Adrenal gland (tissue), 5 donors: ENCODE data around the gene CA7.

Experiments
- POLR2A ChIP-seq, 2 donors: fragments of 450-650 bp; IDR thresholded peaks; one replicate each; pipeline ENCODE4 v1.6.1; 2017; ENCODE audit warnings: antibody characterized with exemption in 2 of 2, mild to moderate bottlenecking in 2 of 2, moderate library complexity in 1 of 2
- TF ChIP-seq, protein P1 (sequence below), 6 experiments: fragments of 450-650 bp in 4 of 6; fragments of 200-600 bp in 2 of 6; sonication (generic) in 1 of 6; IDR thresholded peaks; 1 replicate in 5 of 6; 2 replicates in 1 of 6; pipeline versions ENCODE4 v1.5.1 to v1.8.0; 2016 to 2021; ENCODE audit warnings: antibody characterized with exemption in 6 of 6, mild to moderate bottlenecking in 2 of 6, moderate library complexity in 1 of 6
- donor health status: DM: no; HTN: no; CAD: no.

DNA sequence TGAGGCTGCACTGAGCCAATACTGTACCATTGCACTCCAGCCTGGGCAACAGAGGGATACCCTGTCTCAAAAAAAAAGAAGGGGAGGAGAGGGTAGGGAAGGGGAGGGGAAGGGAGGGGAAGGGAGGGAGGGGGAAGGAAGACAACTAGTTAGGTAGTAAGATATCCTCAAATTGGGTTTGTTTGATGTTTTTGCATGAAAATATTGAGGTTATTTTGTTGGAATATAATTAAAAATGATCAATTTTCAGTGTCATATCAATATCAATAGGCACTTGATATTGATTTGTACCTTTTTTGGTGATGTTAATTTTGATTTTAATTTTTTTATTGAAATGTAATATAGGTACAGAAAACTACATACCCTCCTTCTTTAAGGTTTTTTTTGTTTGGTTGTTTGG is 19.5 kb downstream of the CA7 start:
- TF ChIP-seq, protein P1, sequence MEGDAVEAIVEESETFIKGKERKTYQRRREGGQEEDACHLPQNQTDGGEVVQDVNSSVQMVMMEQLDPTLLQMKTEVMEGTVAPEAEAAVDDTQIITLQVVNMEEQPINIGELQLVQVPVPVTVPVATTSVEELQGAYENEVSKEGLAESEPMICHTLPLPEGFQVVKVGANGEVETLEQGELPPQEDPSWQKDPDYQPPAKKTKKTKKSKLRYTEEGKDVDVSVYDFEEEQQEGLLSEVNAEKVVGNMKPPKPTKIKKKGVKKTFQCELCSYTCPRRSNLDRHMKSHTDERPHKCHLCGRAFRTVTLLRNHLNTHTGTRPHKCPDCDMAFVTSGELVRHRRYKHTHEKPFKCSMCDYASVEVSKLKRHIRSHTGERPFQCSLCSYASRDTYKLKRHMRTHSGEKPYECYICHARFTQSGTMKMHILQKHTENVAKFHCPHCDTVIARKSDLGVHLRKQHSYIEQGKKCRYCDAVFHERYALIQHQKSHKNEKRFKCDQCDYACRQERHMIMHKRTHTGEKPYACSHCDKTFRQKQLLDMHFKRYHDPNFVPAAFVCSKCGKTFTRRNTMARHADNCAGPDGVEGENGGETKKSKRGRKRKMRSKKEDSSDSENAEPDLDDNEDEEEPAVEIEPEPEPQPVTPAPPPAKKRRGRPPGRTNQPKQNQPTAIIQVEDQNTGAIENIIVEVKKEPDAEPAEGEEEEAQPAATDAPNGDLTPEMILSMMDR (IDR thresholded peaks at IDR 0.05) = no peak
- no peak for TF ChIP-seq POLR2A (IDR thresholded peaks at IDR 0.05)
